OCI-LY7 (cell line): ENCODE results near the gene FGF3. TPM values are rescaled to one million over a fixed set of nuclear protein-coding genes. Genes with fewer than 3 reads are reported as not detected.

Source experiments
- BruUV-seq: library from RNA; stranded (reverse); fragments of 400-500 nt; replicated peaks from 2 replicates; lab custom pipeline; 2021; lab: Mats Ljungman, UMichigan
- CTCF ChIA-PET: fragments of 300-600 bp; sonication (Branson Sonifier 250); formaldehyde crosslinking; loops from one replicate; lab custom pipeline; 2022; ENCODE audit warnings: antibody characterized with exemption; ENCODE audit not compliant: unreplicated experiment; lab: Charles Lee
- POLR2A ChIA-PET: fragments of 300-600 bp; sonication (Branson Sonifier 250); formaldehyde crosslinking; loops from one replicate; lab custom pipeline; 2022; ENCODE audit warnings: antibody characterized with exemption; lab: Charles Lee
- DNase-seq: peaks from one replicate; pipeline ENCODE4 v3.0.0-alpha.2; 2015; ENCODE audit warnings: low spot score
- H2AFZ ChIP-seq: fragments of 200-600 bp; sonication (generic), shearing (Covaris generic); 2 replicates; pipeline ENCODE4 v1.6.1; 2014; ENCODE audit warnings: mild to moderate bottlenecking, antibody characterized with exemption, low read length, moderate library complexity
- H3K27ac ChIP-seq: fragments of 200-600 bp; sonication (generic); 2 replicates; pipeline ENCODE4 v1.5.1; 2014; ENCODE audit warnings: mixed run types, low read depth, mild to moderate bottlenecking, moderate library complexity, low read length, inconsistent platforms; ENCODE audit not compliant: poor library complexity, severe bottlenecking
- H3K36me3 ChIP-seq: fragments of 200-600 bp; sonication (generic); 2 replicates; pipeline ENCODE4 v1.6.1; 2014; ENCODE audit warnings: mild to moderate bottlenecking, antibody characterized with exemption, low read length, moderate library complexity, mixed read lengths; ENCODE audit not compliant: insufficient read depth
- H3K4me1 ChIP-seq: fragments of 200-600 bp; sonication (generic); 2 replicates; pipeline ENCODE4 v1.5.1; 2014; ENCODE audit warnings: mild to moderate bottlenecking, low read length; ENCODE audit not compliant: insufficient read depth, poor library complexity, severe bottlenecking
- H3K4me2 ChIP-seq: fragments of 200-600 bp; sonication (generic); 2 replicates; pipeline ENCODE4 v1.6.1; 2014; ENCODE audit warnings: mild to moderate bottlenecking, low read length
- H3K4me3 ChIP-seq: fragments of 200-600 bp; sonication (generic); 2 replicates; pipeline ENCODE4 v1.5.1; 2014; ENCODE audit warnings: mild to moderate bottlenecking, low read depth, low read length; ENCODE audit not compliant: poor library complexity, severe bottlenecking
- H3K79me2 ChIP-seq: fragments of 200-600 bp; sonication (generic); 2 replicates; pipeline ENCODE4 v1.6.1; 2016; ENCODE audit warnings: low read depth, mild to moderate bottlenecking, low read length, moderate library complexity, mixed read lengths; ENCODE audit not compliant: insufficient read depth
- H3K9me2 ChIP-seq: fragments of 200-600 bp; sonication (generic); 2 replicates; pipeline ENCODE4 v1.6.1; 2016; ENCODE audit warnings: mild to moderate bottlenecking, low read length, mixed read lengths; ENCODE audit not compliant: insufficient read depth
- H3K9me3 ChIP-seq: fragments of 200-600 bp; sonication (generic); 2 replicates; pipeline ENCODE4 v1.6.1; 2014; ENCODE audit warnings: mild to moderate bottlenecking, mixed run types, low read length, mixed read lengths
- H4K20me1 ChIP-seq: fragments of 200-600 bp; sonication (generic); 2 replicates; pipeline ENCODE4 v1.6.1; 2014; ENCODE audit warnings: mild to moderate bottlenecking, antibody characterized with exemption, low read length, moderate library complexity, mixed read lengths; ENCODE audit not compliant: insufficient read depth
- CTCF ChIP-seq: fragments of 200-600 bp; sonication (generic); conservative IDR thresholded peaks from 2 replicates; pipeline ENCODE4 v1.5.1; 2014; ENCODE audit warnings: mild to moderate bottlenecking, antibody characterized with exemption, low read length, moderate library complexity, mixed read lengths
- EZH2phosphoT487 ChIP-seq: fragments of 200-600 bp; sonication (generic); IDR thresholded peaks from 2 replicates; pipeline ENCODE4 v1.6.1; 2018; ENCODE audit warnings: low read depth, borderline replicate concordance, mild to moderate bottlenecking, mixed run types, antibody characterized with exemption, low read length, moderate library complexity, mixed read lengths
- intact Hi-C: fragments of 100-400 bp; cut with micrococcal nuclease; formaldehyde crosslinking; loops from one replicate; pipeline ENCODE4 v1.10.0; 2022; ENCODE audit not compliant: unreplicated experiment
- total RNA-seq, 2 experiments: library from RNA; depleted of rRNA in 1 of 2; stranded (reverse); fragments of >200 nt in 1 of 2; shearing (Covaris generic) in 1 of 2; gene quantifications; 2 replicates each; pipeline ENCODE4 v1.2.3, GENCODE V29; 2014 to 2022

The FGF3 gene
- total RNA-seq, 2 experiments from 2014 or later: not detected

- intact Hi-C loops: no loop called here
- Histone ChIP-seq H3K27ac (no peak overlapping the region), H3K4me1 (no peaks in the 10 kb centered on the region)
Observed at GRCh38 chr11:69818231-69818602, 999 bp downstream of the FGF3 start.

DNA sequence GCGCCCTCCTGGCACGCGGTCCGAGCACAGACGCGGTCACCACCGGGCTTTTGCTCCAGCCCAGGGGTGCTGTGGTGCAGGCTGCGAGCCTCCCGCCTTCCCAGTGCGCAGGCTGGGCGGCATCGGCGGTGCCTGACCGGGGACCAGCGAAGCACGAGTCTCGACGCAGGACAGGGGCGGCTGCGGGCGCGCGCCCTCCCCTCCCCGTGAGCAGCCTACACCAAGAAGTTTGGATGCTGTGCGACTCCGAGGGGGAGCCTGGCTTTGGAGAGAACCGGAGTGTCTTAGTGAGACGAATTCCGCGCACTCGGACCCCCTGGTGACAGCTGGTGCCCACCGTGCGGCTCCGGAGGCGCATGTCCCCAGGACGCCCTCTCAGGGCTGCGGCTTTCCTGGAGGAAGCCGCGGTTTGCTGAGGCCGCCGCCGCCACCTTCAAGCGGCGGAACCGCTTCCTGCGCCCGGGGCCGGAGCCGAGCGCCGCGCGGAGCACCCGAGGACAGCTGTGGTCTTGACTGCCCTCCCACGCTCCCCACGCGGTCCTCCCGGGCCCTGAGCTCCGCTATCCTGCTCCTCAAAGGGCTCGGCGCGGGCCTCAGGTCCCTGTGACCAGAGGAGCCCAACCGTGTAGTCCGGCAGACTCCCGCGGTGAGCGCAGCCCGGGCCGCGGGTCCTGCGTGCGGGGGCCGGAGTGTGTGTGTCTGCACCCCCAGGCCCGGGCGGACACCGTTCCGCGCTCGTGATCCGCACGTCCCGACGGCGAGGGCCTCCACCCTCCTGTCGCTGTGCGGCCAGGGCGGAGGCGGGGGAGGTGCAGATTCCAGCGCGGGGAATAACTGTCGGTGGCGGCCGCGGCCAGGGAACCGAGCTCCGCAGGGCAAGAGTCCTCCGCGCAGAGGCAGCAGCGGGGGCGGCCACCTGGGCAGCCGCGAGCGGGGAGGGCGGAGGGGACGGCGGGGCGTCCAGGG lies 1.7 kb downstream of the FGF3 start:
- no TSS peak for BruUV-seq
- POLR2A ChIA-PET: no interaction called here
- H2AFZ ChIP-seq: no peak overlapping the region

More at GRCh38 chr11:69818231-69818602, 999 bp downstream of the FGF3 start:
- Histone ChIP-seq H3K9me2 (no peaks in the 10 kb centered on the region), H3K9me3 (no peaks in the 10 kb centered on the region), H3K79me2 (no peaks in the 10 kb centered on the region), H3K4me3 (no peak overlapping the region), H3K36me3 (no peaks in the 10 kb centered on the region), H3K4me2 (no peak overlapping the region), H4K20me1 (no peaks in the 10 kb centered on the region), H2AFZ (no peak overlapping the region)
- POLR2A ChIA-PET: no interaction called here
- CTCF ChIA-PET: no interaction called here
- no TSS peak for BruUV-seq
- DNase-seq: no peak
- no peak for TF ChIP-seq EZH2phosphoT487
- TF ChIP-seq CTCF: no peak

More for the DNA sequence above, 1.7 kb downstream of the FGF3 start:
- Histone ChIP-seq H3K9me2 (no peaks in the 10 kb centered on the region), H3K4me3 (no peak overlapping the region), H4K20me1 (no peaks in the 10 kb centered on the region), H3K79me2 (no peaks in the 10 kb centered on the region), H3K9me3 (no peaks in the 10 kb centered on the region), H3K4me2 (no peak overlapping the region), H3K27ac (no peak overlapping the region), H3K4me1 (no peaks in the 10 kb centered on the region), H3K36me3 (no peaks in the 10 kb centered on the region)
- intact Hi-C loops: no loop called here
- CTCF ChIA-PET: no interaction called here
- no peak for DNase-seq
- TF ChIP-seq CTCF: no peak
- TF ChIP-seq EZH2phosphoT487: no peak
